HEK293 (cell line): Measurements from ENCODE around the gene EIF4G3.

Source experiments
- SP3 ChIP-seq: fragments of 450-650 bp; formaldehyde crosslinking; IDR thresholded peaks from 2 replicates; pipeline ENCODE4 v1.5.1; 2016; ENCODE audit warnings: missing biosample characterization, missing genetic modification characterization
- YY1 ChIP-seq: fragments of 450-650 bp; formaldehyde crosslinking; IDR thresholded peaks from 2 replicates; pipeline ENCODE4 v1.5.1; 2018; ENCODE audit warnings: missing biosample characterization, missing genetic modification characterization
- ZBTB6 ChIP-seq: fragments of 450-650 bp; formaldehyde crosslinking; IDR thresholded peaks from 2 replicates; pipeline ENCODE4 v1.5.1; 2017; ENCODE audit warnings: missing biosample characterization, missing genetic modification characterization
- ZFHX2 ChIP-seq: fragments of 450-650 bp; formaldehyde crosslinking; conservative IDR thresholded peaks from 2 replicates; pipeline ENCODE4 v1.5.1; 2016; ENCODE audit warnings: missing biosample characterization, missing genetic modification characterization
- ZNF169 ChIP-seq: fragments of 450-650 bp; formaldehyde crosslinking; IDR thresholded peaks from 2 replicates; pipeline ENCODE4 v1.5.1; 2016; ENCODE audit warnings: missing biosample characterization, missing genetic modification characterization
- ZNF184 ChIP-seq: fragments of 450-650 bp; IDR thresholded peaks from 2 replicates; pipeline ENCODE4 v1.5.1; 2018; ENCODE audit warnings: missing biosample characterization, mild to moderate bottlenecking, missing genetic modification characterization
- ZNF26 ChIP-seq: fragments of 450-650 bp; formaldehyde crosslinking; IDR thresholded peaks from 2 replicates; pipeline ENCODE4 v1.5.1; 2016; ENCODE audit warnings: missing biosample characterization, missing genetic modification characterization
- ZNF391 ChIP-seq: fragments of 450-650 bp; formaldehyde crosslinking; IDR thresholded peaks from 2 replicates; pipeline ENCODE4 v1.5.1; 2016; ENCODE audit warnings: low read depth, missing biosample characterization, missing genetic modification characterization, borderline replicate concordance
- ZNF639 ChIP-seq: fragments of 450-650 bp; formaldehyde crosslinking; IDR thresholded peaks from 2 replicates; pipeline ENCODE4 v1.5.1; 2016; ENCODE audit warnings: missing biosample characterization, missing genetic modification characterization
- ZNF677 ChIP-seq: fragments of 450-650 bp; IDR thresholded peaks from 2 replicates; pipeline ENCODE4 v1.5.0; 2018; ENCODE audit warnings: missing biosample characterization, mild to moderate bottlenecking, missing genetic modification characterization, moderate library complexity
- ZNF837 ChIP-seq: fragments of 450-650 bp; formaldehyde crosslinking; IDR thresholded peaks from 2 replicates; pipeline ENCODE4 v1.5.1; 2016; ENCODE audit warnings: missing biosample characterization, missing genetic modification characterization
- ZNF843 ChIP-seq: fragments of 450-650 bp; formaldehyde crosslinking; IDR thresholded peaks from 2 replicates; pipeline ENCODE4 v1.5.1; 2016; ENCODE audit warnings: missing biosample characterization, missing genetic modification characterization
- TF ChIP-seq, protein P1 (sequence below): fragments of 450-650 bp; formaldehyde crosslinking; IDR thresholded peaks from 2 replicates; pipeline ENCODE4 v1.5.1; 2016; ENCODE audit warnings: missing biosample characterization, missing genetic modification characterization
- TF ChIP-seq, protein P2 (sequence below): fragments of 450-650 bp; formaldehyde crosslinking; IDR thresholded peaks from 2 replicates; pipeline ENCODE4 v1.5.1; 2016; ENCODE audit warnings: missing biosample characterization, missing genetic modification characterization
- TF ChIP-seq, protein P3 (sequence below): fragments of 450-650 bp; formaldehyde crosslinking; IDR thresholded peaks from 2 replicates; pipeline ENCODE4 v1.5.1; 2016; ENCODE audit warnings: missing biosample characterization, missing genetic modification characterization
- TF ChIP-seq, protein P4 (sequence below): fragments of 450-650 bp; formaldehyde crosslinking; IDR thresholded peaks from 2 replicates; pipeline ENCODE4 v1.5.1; 2016; ENCODE audit warnings: missing biosample characterization, missing genetic modification characterization

Gene EIF4G3

GRCh38 chr1:21176586-21177555, at the start of gene EIF4G3 (continued):
- peak; percentile 65 for TF ChIP-seq ZFHX2 (tag by site-specific recombination)
- no peak for TF ChIP-seq ZNF391 (tag by site-specific recombination)
- TF ChIP-seq ZNF837 (tag by site-specific recombination) = no peak
- TF ChIP-seq, protein P1, sequence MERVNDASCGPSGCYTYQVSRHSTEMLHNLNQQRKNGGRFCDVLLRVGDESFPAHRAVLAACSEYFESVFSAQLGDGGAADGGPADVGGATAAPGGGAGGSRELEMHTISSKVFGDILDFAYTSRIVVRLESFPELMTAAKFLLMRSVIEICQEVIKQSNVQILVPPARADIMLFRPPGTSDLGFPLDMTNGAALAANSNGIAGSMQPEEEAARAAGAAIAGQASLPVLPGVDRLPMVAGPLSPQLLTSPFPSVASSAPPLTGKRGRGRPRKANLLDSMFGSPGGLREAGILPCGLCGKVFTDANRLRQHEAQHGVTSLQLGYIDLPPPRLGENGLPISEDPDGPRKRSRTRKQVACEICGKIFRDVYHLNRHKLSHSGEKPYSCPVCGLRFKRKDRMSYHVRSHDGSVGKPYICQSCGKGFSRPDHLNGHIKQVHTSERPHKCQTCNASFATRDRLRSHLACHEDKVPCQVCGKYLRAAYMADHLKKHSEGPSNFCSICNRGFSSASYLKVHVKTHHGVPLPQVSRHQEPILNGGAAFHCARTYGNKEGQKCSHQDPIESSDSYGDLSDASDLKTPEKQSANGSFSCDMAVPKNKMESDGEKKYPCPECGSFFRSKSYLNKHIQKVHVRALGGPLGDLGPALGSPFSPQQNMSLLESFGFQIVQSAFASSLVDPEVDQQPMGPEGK (tag by site-specific recombination) = peak; percentile 95
- 0 out of 2 replicates have a peak, but pooled peaks have one; percentile 33 for TF ChIP-seq ZNF843 (tag by site-specific recombination)
- no peak for TF ChIP-seq ZNF169 (tag by site-specific recombination)
- TF ChIP-seq, protein P2, sequence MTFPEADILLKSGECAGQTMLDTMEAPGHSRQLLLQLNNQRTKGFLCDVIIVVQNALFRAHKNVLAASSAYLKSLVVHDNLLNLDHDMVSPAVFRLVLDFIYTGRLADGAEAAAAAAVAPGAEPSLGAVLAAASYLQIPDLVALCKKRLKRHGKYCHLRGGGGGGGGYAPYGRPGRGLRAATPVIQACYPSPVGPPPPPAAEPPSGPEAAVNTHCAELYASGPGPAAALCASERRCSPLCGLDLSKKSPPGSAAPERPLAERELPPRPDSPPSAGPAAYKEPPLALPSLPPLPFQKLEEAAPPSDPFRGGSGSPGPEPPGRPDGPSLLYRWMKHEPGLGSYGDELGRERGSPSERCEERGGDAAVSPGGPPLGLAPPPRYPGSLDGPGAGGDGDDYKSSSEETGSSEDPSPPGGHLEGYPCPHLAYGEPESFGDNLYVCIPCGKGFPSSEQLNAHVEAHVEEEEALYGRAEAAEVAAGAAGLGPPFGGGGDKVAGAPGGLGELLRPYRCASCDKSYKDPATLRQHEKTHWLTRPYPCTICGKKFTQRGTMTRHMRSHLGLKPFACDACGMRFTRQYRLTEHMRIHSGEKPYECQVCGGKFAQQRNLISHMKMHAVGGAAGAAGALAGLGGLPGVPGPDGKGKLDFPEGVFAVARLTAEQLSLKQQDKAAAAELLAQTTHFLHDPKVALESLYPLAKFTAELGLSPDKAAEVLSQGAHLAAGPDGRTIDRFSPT = no peak
- no peak for TF ChIP-seq ZNF184 (tag by site-specific recombination)
- no peak for TF ChIP-seq ZBTB6 (tag by site-specific recombination)
- TF ChIP-seq, protein P3, sequence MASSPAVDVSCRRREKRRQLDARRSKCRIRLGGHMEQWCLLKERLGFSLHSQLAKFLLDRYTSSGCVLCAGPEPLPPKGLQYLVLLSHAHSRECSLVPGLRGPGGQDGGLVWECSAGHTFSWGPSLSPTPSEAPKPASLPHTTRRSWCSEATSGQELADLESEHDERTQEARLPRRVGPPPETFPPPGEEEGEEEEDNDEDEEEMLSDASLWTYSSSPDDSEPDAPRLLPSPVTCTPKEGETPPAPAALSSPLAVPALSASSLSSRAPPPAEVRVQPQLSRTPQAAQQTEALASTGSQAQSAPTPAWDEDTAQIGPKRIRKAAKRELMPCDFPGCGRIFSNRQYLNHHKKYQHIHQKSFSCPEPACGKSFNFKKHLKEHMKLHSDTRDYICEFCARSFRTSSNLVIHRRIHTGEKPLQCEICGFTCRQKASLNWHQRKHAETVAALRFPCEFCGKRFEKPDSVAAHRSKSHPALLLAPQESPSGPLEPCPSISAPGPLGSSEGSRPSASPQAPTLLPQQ (tag by site-specific recombination) = peak; percentile 41
- TF ChIP-seq ZNF26 = no peak
- TF ChIP-seq, protein P4, sequence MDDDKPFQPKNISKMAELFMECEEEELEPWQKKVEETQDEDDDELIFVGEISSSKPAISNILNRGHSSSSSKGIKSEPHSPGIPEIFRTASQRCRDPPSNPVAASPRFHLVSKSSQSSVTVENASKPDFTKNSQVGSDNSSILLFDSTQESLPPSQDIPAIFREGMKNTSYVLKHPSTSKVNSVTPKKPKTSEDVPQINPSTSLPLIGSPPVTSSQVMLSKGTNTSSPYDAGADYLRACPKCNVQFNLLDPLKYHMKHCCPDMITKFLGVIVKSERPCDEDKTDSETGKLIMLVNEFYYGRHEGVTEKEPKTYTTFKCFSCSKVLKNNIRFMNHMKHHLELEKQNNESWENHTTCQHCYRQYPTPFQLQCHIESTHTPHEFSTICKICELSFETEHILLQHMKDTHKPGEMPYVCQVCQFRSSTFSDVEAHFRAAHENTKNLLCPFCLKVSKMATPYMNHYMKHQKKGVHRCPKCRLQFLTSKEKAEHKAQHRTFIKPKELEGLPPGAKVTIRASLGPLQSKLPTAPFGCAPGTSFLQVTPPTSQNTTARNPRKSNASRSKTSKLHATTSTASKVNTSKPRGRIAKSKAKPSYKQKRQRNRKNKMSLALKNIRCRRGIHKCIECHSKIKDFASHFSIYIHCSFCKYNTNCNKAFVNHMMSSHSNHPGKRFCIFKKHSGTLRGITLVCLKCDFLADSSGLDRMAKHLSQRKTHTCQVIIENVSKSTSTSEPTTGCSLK (tag by site-specific recombination) = no peak
- peak; percentile 47; the same call in 1 of the 2 replicates for TF ChIP-seq ZNF677 (tag by site-specific recombination)
- no peak for TF ChIP-seq SP3 (tag by site-specific recombination)
- TF ChIP-seq YY1 (tag by site-specific recombination) = peak; percentile 87
- peak; percentile 70 for TF ChIP-seq ZNF639 (tag by site-specific recombination)
